EH (cell line): ENCODE results near the gene GMPPA.

Experiments
- DNase-seq: peaks from one replicate; pipeline ENCODE4 v3.0.0-alpha.2; 2015; ENCODE audit warnings: low read depth

Gene GMPPA

DNA sequence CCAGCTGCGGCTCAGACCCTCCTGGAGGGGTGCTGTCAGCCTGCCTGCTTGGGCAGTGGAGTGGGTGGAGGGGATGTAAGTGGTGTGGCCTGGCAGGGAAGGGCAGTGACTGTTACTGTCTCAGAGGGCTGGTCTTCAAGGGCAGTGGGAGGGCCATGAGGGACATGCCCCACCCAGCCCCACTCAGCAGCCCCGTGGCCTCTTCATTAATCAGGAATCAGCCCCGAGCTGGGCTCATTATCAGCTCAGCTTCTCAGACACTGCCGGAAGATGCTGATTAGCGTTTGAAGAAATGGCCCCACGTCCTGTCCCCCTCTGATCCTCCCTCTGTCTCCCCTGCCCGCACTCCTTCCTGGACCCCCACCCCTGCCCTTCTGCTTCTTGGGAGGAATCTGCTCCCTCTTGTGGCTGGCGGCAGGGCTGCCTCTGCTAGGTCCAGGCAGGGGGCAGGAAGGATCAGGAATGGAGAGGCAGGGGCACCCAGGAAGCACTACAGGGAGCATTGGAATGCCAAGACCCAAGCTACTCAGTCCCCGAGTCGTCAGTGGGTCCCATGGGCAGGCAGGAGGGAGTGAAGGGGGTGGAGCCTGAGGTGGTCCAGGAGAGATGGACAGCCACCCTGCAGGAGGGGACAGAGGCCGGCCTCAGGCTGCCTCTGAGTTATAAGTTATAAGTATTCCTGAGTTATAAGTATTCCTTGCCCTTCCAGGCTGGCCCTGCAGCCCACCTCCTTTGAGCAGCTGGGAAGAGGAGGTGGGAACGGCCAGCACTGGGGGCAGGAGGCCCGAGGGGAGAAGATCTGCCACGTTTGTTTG is 22.6 kb downstream of the GMPPA start:
- peak; percentile 75 for DNase-seq

- DNase-seq = peak; percentile 88
These were observed 23.7 kb downstream of the GMPPA start for GRCh38 chr2:219522111-219523030.

DNA sequence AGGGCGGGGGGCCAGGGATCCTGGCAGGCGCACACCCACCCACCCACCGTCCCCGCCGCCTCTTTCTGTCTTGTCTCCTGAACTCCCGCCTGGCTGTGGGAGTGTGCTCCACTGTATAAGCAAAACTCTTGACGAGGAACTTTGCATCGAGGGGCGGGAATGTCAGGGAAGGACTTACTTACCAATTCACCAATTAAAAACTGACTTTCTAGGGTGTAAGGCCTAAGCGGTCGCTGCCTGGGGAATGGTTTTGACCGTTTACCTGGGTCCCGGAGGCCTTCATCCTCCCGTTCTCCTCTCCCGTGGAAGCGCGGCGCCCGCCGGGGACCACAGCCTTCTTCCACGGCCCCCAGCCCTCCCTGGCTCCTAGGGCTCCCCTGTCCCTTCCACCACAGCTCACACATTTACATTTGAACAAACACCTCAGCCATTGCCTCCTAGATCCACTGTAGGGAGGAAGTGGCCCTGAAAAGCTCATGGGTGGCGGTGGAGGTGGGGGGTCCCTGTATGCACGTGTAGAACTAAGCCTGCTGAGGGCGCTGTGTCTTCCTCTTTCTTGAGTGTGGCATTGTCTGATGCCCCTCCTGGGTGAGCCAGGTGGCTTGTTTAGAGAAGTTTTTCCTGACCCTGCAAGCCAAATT is 24.5 kb downstream of the GMPPA start:
- no peak for DNase-seq

DNA sequence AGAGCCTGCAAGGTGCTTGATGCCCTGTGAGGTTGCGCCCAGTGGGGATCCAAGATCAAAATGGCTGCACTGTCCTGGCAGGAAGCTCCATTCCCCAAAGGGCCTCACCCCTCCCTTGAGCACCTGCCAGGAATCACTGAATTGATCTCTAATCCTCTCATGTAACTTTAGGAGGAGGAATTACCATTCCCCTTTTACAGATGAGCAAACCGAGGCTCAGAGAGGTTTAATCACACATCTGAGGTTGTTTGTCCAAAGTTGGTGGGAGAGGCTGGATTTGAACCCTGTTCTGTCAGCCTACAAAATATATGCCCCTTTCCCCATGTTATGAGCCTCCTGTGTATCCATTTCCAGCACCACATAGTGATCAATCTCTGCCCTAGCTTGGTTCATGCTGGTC is 26.1 kb downstream of the GMPPA start:
- DNase-seq = no peak

DNA sequence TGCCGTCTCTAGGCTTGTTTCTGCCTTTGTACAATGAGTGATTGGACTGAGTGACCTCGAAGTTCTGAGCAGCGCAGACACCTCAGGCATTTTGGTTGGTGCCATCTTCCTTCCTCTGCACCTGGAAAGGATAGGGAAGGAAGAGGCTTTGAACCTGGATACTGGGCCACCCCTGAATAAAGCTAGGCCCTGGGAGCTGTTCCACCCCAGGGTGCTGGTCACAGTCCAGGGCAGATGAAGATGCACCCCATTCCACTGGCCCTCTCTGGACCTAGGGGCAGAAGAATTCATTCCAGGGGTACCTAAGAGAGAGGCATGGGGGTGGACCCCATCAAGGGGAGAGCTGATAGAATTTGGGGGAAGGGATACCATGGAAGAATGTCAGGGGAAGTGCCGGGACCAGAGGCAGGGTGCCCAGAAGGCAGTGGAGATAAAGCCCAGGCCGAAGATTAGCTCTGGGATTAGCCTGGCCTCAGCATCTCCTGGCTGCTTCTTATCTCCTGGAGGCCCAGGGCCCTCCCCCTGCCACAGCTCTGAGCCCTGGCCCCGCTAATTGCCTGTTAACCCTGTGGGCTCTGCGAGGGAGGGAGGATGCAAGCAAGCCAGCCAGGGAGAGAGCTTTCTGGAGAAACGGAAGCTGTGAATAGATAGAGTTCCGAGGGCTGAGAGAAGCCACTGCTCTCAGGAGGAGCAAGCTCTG is 27.0 kb downstream of the GMPPA start:
- no peak for DNase-seq

DNA sequence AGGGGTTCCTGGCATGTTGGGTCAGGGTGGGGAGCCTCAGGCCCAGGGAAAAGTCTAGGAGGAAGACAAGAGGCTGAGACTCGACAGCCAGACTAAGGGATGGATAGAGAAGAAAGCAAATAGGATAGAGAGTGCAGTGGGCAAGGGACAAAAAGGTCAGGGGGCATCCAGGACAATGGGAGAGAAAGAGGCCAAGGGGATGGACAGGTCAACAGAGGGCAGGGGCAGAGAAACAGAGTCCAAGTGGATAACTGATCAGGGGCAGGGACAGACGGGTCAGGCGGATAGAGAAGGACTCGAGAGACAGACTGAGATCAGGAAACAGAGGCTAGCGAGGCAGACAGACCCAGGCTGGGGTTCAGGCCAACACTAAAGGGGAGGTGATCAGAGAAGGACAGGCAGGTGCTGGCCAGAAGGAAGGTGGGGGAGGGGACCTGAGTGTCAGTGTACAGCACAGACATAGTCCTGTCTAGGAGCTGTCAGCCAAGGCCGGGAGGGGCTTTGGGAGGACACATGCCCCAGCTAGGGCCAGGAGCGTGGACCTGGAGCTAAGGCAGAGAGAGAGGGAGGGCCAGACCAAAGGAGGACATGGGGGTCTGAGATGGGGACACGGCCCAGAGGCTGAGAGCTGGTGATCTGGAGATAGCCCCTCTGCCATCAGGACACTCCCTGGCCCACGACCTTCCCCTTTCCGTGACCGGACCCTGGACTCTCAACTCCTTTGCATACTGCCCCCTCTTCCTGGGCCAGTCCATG is 27.8 kb downstream of the GMPPA start:
- DNase-seq = no peak

DNA sequence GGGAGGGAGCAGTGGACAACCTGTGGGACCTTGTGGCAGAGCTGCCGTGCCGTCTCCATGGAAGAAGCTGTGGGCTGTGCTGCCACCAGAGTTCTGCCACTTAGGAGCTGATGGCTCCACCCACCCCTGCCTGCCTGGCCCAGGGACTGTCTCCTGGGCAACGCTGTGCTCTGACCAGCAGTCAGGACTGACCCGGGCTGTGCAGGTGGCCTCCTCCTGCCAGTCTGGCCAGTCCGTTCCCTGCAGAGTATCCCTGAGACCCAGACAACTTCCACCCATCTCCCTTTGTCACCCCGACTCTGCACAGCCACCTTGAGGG is 28.3 kb downstream of the GMPPA start:
- no peak for DNase-seq

DNA sequence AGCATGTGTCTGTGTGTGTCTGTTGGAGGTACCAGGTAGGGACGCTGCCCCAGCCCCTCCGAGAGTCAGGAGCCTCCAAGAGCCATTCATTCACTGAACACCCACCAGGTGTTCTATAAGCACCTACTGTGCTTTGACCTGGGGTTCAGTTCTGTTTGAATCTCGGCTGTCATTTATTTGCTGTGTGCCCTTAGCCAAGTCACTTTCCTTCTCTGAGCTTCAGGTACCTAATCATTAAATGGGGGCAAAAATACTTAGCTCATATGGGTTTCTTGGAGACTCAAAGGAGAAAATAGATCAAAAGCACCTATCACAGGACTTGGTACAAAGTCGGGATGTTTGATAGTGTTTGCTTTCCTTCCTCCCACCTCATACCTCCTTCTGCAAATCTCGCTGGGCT is 28.8 kb downstream of the GMPPA start:
- no peak for DNase-seq

DNA sequence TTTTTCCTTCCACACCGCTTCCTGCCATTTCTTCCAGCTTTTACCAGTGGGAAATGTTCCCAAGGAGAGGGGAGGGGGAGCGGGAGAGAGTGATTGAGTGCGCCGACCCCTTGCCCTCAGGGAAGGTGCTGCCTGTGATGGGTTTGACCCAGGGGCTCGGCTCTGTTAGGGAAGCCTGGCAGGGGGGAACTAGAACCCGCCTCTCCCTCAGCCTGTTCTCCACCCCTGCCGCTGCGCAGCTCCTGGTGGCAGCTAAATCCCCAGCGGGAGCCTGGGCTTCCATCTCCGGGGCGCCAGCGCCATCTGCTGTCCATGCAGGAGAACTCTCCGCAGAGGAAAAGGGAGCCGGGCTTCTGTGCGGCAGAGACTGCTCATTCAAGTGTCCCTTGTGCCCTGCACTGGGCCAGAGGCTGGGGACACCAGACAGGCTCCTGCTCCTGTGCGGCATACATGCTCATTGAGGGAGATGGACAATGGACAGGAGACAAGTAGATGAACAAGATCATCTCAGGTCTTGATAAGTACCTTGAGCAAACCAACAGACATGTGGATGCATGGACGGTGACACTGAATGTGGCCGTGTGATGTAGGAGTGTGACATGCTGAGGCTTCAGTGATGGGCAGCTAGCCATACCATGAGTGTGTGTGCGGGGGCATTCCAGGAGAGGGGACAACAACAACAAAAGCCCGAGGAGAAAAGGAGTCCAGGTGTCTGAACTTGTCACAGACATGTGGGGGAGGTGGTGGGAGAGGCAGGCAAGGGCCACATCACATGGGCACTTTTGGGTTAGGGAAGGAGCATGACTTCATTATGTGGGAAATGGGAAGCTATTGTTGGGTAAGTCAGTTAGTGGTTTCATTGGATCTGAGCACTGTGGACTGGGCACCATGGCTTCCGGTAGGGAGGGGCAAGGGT is 31.6 kb downstream of the GMPPA start:
- DNase-seq = peak; percentile 86

DNA sequence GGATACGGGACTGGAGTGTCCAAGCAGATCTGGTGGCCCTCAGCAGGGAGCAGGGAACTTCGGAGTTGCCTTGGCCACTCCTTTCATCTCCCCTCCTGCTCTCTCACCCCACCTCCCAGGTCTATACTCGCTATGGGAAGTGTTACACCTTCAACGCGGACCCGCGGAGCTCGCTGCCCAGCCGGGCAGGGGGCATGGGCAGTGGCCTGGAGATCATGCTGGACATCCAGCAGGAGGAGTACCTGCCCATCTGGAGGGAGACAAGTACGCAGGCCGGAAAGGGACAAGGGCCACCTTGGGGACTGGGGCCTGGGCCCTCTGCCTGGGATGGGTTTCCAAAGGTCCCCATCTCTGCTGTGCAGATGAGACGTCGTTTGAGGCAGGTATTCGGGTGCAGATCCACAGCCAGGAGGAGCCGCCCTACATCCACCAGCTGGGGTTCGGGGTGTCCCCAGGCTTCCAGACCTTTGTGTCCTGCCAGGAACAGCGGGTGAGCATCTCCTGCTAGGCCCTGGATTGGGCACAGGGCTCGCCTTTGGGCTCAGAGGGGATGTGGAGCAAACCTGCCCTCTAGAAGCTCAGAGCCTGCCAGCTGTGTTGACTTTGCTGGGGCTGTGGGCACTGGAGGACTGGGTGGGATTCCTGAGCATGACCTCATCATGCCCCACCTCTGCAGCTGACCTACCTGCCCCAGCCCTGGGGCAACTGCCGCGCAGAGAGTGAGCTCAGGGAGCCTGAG is 33.1 kb downstream of the GMPPA start:
- DNase-seq = no peak

DNA sequence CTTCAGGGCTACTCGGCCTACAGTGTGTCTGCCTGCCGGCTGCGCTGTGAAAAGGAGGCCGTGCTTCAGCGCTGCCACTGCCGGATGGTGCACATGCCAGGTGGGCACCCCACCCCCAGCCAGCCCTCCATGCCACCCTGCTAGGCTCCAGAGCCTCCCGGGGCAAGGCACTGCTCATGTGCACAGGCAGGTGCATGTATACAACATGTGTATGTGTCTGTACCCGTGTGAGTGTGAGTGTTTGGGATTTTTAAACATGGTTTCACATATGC is 33.6 kb downstream of the GMPPA start:
- DNase-seq = no peak

DNA sequence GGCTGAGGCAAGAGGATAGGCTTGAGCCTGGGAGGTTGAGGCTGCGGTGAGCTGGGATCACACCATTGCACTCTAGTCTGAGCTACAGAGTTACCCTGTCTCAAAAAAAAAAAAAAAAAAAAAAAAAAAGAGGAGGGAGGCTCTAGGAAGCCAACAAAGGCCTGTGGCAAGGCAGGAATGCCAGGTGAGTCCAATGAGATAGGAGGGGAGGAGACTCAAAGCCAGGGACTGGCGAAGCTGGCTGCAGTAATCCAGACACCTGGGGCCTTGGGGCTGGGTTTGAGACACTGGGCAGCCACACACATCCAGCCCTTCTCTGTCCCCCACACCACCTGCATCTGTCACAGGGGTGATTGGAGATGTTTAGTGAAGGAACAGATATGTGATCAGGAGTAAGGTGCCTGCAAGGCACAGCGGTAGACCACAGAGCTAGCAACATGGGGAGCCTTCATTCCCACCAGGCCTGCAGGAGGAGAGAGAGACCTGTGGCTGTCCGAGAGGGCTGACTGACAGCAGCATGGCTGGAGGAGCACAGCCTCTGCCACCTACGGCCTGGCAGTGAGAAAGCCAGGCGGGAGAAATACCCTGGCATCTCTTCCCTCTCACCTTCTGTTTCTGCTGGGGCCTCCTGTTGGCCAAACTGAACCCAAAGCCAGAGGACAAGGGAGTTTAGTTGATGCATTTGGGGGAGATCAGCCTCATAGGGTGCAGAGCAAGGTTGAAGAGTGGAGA is 35.4 kb downstream of the GMPPA start:
- DNase-seq = no peak

- DNase-seq = no peak
These were observed 37.7 kb downstream of the GMPPA start for GRCh38 chr2:219536425-219536824.

- no peak for DNase-seq
These were observed 38.3 kb downstream of the GMPPA start for GRCh38 chr2:219536967-219537366.

DNA sequence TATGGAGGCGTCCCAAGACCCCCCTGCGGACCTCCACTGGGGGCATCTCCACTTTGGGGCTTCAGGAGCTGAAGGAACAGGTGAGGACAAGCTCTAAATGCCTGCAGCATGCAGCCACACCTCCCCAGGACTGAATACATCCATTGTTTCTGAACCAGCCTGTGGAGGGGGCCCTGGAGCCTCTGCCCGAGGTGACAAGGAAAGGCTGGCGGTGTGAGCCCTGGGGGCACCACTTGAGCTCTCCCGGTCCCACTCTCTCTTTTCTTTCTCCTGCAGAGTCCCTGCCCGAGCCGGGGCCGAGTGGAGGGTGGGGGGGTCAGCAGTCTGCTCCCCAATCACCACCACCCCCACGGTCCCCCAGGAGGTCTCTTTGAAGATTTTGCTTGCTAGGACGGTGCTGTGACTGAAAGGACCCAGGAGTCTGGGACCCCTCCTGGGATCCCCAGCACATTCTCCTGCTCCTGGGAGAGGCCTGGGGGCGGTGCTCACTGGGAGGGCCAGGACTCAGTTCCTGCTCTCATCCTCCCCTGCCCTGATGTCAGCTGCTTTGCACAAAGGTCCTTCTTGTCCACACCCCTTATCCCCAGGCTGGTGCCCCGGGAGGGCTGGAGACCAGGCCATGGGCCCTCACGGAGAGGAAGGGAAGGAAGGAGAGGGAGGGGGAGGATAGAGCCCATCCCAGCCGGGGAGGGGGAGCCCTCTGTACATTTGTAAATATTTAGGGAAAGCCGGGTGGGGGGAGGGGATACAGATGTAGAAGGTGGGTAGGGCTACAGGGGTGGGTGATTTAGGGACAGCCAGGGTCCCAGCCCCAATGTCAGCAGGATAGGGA is 39.2 kb downstream of the GMPPA start:
- no peak for DNase-seq

DNA sequence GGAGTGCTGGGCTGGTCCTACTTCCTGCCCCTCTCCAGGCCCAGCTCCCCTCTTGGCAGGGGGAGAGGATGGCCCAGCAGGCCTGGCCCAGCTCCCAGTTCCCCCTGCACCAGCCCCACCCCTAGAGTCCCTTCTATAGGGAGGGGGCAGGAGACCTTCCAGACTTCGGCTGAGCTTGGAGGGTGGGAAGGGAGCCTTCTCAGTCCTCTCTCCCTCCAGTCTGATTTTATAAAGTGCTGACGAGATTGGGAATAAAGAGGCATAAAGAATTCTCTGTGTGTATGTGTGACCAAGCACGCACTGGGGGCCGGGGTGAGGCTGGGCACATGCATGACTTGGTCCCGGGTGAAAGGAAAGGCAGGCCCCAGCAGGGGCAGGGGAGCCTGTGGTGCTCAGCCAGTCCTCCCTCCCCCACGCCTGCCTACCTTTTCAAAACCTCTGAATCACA is 39.8 kb downstream of the GMPPA start:
- no peak for DNase-seq

DNA sequence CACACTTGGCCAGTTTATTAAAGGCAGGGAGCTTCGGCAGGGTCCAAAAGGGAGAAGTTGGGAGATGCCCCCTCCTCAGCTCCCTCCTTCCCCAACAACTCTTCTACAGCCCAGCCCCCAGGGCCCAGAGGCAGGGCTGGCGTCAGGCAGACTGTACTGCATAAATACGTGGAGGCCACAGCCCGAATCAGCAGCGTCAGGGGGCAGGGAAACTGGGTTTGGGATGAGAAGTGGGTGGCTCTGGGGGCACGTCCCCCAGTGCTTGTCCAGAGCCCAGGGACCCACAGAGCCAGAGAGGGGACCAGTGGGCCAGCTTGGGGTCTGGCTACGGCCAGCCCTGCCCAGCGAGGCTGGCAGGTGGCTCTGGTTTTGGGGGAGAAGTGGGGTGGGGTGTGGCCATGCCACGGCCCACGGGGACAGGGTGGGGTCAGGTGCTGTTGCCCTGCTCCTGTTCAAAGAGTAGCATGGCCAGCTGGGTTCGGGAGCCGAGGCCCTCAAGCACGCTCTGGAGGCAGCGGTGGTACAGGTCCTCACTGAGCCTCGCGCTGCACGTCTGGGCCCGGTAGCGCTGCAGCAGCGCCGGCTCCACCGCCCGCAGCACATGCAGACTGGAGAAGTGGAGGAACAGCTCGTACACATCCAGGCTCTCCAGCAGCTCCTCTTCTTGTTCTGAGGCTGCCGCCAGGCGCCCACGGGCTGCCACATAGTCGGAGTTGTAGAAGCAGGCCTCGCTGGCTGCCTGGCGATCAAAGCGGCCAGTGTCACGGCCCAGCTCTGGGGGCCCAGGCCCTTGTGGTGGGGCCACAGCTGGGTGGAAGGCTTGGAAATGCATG is 40.5 kb downstream of the GMPPA start:
- DNase-seq = no peak
